MG63 (cell line): ENCODE results near the gene TRIM16. TPM values are rescaled to one million over a fixed set of nuclear protein-coding genes. Genes with fewer than 3 reads are reported as not detected.
"Not testable (repeated sequence)": the region's sequence is repeated elsewhere in the genome, so short reads cannot be mapped to it uniquely, and the experiment has no call there.

Experiments
- DNase-seq: peaks from one replicate; pipeline ENCODE4 v3.0.0-alpha.2; 2020
- H3K27me3 ChIP-seq: fragments of 250-450 bp; sonication (Bioruptor Pico); 2 replicates; pipeline ENCODE4 v1.5.1; 2020; ENCODE audit warnings: mild to moderate bottlenecking, moderate library complexity
- H3K36me3 ChIP-seq: fragments of 250-450 bp; sonication (Bioruptor Pico); 2 replicates; pipeline ENCODE4 v1.5.1; 2020; ENCODE audit warnings: mild to moderate bottlenecking, moderate library complexity
- H3K4me3 ChIP-seq: fragments of 250-450 bp; sonication (Bioruptor Pico); 2 replicates; pipeline ENCODE4 v1.5.1; 2020; ENCODE audit warnings: mild to moderate bottlenecking, moderate library complexity
- H3K9me3 ChIP-seq: fragments of 250-450 bp; sonication (Bioruptor Pico); 2 replicates; pipeline ENCODE4 v1.5.1; 2020; ENCODE audit warnings: mild to moderate bottlenecking, moderate library complexity
- total RNA-seq: library from RNA; depleted of rRNA; stranded (reverse); fragments of >200 nt; shearing (Covaris generic); gene quantifications from 2 replicates; pipeline ENCODE4 v1.2.3, GENCODE V29; 2014; ENCODE audit warnings: low replicate concordance

Gene TRIM16
- total RNA-seq, 1 experiment from 2014 or later: 32.4 TPM

DNA sequence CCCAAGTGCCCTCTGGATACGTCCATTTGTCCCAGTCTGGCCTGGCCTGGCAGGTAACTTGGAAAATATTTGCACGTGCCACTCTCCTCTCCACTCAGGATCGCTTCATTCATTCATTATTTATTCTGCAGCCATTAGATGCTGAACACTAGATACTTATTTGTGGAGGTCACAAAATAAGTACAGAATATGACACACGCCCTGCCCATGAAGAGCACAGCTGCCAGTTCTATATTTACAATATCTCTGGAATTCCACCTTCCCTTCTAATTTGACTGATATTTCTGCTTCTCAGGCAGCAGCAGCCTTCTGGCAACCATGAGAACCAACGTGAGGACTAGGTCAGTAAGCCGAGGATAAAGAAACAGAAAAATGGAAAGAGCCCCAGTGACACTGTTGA lies 20.9 kb downstream of the TRIM16 start:
- Histone ChIP-seq H3K9me3 (no peaks in the 10 kb centered on the region), H3K36me3 (no peaks in the 10 kb centered on the region; the same call in 1 of the 2 replicates), H3K27me3 (no peaks in the 10 kb centered on the region), H3K4me3 (no peak overlapping the region)
- no peak for DNase-seq

DNA sequence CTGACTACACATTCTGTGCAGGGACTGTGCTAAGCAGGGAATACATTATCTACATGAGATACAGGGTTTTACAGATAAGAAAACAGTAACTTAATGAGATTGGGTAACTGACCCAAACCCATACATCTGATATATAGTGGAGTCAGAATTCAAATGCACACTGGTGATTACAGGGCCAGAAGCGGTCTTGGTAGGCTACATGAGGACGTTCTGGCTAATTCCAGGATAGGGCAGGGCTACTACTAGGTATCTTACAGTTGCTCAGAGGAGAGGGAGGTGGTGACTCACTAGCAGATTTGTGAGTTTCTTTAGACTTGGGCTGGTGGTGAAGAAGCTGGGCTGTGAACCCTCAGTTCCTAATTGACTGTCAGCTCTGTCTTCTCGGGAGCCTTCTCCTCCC lies 21.4 kb downstream of the TRIM16 start:
- Histone ChIP-seq H3K36me3 (no peaks in the 10 kb centered on the region; the same call in 1 of the 2 replicates), H3K4me3 (no peak overlapping the region), H3K9me3 (no peaks in the 10 kb centered on the region), H3K27me3 (no peaks in the 10 kb centered on the region)
- DNase-seq: no peak

- H3K27me3 ChIP-seq: no peaks in the 10 kb centered on the region
- no peaks in the 10 kb centered on the region; the same call in 1 of the 2 replicates for H3K36me3 ChIP-seq
- no peak for DNase-seq
- H3K9me3 ChIP-seq: no peaks in the 10 kb centered on the region
- no peak overlapping the region for H3K4me3 ChIP-seq
Observed at GRCh38 chr17:15660077-15660476, 24.0 kb downstream of the TRIM16 start.

DNA sequence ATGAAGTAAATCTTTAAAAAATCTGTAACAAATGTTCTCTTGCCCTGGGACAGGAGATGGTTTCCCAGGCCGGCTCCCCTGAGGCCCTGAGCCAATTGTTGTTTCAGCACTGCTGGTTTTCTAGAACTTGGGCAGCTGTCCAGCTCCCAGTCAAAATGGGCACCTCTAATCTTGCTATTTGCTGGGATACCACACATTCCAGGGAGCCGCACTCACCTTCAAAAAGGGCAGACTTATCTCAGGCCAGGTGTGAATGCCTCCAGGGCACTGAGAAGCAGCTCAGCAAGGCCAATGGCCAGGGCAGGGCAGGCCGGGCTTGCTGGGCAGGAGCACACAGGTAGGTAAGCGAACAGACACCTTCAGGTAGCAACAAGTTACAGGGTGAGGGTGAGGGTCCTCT lies 24.4 kb downstream of the TRIM16 start:
- no peak for DNase-seq
- Histone ChIP-seq H3K9me3 (no peaks in the 10 kb centered on the region), H3K27me3 (no peaks in the 10 kb centered on the region), H3K36me3 (no peaks in the 10 kb centered on the region; the same call in 1 of the 2 replicates), H3K4me3 (no peak overlapping the region)

- Histone ChIP-seq H3K4me3 (no peak overlapping the region), H3K27me3 (no peaks in the 10 kb centered on the region)
- no peak for DNase-seq
Observed at GRCh38 chr17:15659236-15659635, 24.9 kb downstream of the TRIM16 start.

DNA sequence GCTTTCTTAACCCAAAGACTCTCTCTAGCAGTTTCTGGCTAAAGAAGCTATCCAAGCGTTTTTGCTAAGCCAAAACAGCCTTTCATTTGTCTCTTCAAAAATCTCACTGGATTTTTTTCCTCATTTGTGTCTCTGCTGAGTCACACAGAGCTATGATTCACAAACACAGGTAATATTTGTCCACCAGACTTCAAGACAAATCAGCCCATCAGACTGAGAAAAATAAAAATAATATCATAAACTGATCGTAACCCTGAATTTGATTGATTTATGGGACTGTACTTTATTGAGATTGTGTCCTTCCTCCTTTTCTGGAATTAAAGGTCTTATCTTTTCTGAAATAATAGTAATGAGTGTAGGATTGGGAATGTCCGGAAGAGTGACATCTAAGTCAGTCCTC lies 25.8 kb downstream of the TRIM16 start:
- Histone ChIP-seq H3K27me3 (no peaks in the 10 kb centered on the region), H3K4me3 (no peak overlapping the region), H3K9me3 (no peaks in the 10 kb centered on the region), H3K36me3 (no peaks in the 10 kb centered on the region)
- DNase-seq: no peak

More at GRCh38 chr17:15659236-15659635, 24.9 kb downstream of the TRIM16 start:
- Histone ChIP-seq H3K36me3 (no peaks in the 10 kb centered on the region), H3K9me3 (no peaks in the 10 kb centered on the region)

GRCh38 chr17:15657868-15658267 lies 26.2 kb downstream of the TRIM16 start:
- no peak for DNase-seq
- no peaks in the 10 kb centered on the region for H3K9me3 ChIP-seq
- no peaks in the 10 kb centered on the region for H3K36me3 ChIP-seq
- H3K27me3 ChIP-seq: no peaks in the 10 kb centered on the region
- no peak overlapping the region for H3K4me3 ChIP-seq

DNA sequence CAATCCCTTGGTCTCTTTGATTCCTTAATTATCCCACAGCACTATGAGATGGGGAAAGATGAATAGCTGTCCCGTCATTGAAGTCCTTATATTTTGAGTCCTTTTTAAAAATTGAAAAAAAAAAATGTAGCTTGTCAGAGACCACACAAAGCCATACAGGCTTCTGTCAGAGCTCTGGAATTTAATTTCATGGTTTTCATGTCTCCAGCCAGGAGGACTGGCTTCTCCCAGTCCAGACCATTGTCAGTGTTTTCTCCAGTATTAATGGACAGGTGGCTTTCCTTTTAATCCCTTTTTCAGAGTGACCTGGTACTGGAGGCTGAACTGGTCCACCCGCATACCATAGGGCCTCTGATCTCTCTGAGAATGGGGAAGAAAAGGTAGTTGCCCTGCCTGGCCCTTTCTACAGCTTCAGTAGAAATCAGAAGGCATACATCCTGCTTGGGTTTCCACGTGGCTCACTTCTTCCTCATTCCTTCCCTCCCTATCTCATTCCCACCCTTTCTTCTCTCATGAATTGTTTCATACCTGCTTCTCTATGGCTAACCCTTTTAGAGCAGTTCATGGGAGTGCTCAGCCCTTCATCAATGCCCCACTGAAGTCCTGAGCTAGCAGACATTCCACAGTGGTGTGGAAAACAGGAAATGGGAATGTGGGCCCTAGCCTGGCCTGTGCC lies 29.1 kb downstream of the TRIM16 start:
- Histone ChIP-seq H3K36me3 (no peaks in the 10 kb centered on the region), H3K27me3 (no peaks in the 10 kb centered on the region), H3K9me3 (no peaks in the 10 kb centered on the region), H3K4me3 (no peak overlapping the region)
- DNase-seq: no peak

GRCh38 chr17:15654401-15654800 lies 29.7 kb downstream of the TRIM16 start:
- not testable (repeated sequence) for H3K4me3 ChIP-seq, H3K27me3 ChIP-seq, H3K36me3 ChIP-seq, H3K9me3 ChIP-seq, DNase-seq

- H3K9me3 ChIP-seq: no peaks in the 10 kb centered on the region
- DNase-seq: no peak
Observed at GRCh38 chr17:15652960-15653359, 31.2 kb downstream of the TRIM16 start.

DNA sequence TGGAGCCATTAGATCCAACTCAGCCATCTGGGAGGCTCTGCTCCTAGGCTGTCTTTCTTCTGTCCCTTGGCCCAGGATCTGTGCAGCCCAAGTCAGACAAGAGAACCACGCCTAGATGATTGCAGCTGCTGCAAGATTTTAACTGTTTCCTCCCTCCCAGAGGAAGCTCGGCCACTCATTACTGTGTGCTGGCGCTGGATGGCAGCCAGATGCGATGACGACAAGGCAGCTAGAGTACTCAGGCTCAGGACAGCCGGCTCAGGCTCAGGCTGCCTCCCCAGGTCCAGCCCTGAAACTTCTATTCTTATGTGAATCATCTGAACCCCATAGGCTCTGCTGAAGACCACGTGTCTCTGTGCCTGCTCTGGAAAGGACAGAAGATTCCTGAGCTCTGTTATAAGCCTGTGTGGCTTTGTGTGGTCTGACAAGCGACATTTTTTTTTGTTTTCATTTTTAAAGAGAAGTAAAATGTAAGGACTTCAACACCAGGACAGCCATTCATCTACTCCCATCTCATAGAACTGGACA lies 32.5 kb downstream of the TRIM16 start:
- no peaks in the 10 kb centered on the region for H3K9me3 ChIP-seq
- H3K36me3 ChIP-seq: no peaks in the 10 kb centered on the region
- H3K4me3 ChIP-seq: peak overlapping the region; percentile 50
- DNase-seq: peak; percentile 96
- no peaks in the 10 kb centered on the region for H3K27me3 ChIP-seq

More at GRCh38 chr17:15652960-15653359, 31.2 kb downstream of the TRIM16 start:
- Histone ChIP-seq H3K4me3 (no peak overlapping the region), H3K36me3 (no peaks in the 10 kb centered on the region), H3K27me3 (no peaks in the 10 kb centered on the region)

GRCh38 chr17:15650741-15651582 lies 33.1 kb downstream of the TRIM16 start:
- Histone ChIP-seq H3K36me3 (no peaks in the 10 kb centered on the region), H3K4me3 (peak overlapping the region; percentile 50), H3K9me3 (no peaks in the 10 kb centered on the region), H3K27me3 (no peaks in the 10 kb centered on the region)
- DNase-seq: no peak

GRCh38 chr17:15649861-15650421 lies 34.2 kb downstream of the TRIM16 start:
- peak overlapping the region; percentile 50 for H3K4me3 ChIP-seq
- no peaks in the 10 kb centered on the region for H3K9me3 ChIP-seq
- H3K36me3 ChIP-seq: no peaks in the 10 kb centered on the region
- peak; percentile 49 for DNase-seq
- no peaks in the 10 kb centered on the region for H3K27me3 ChIP-seq

GRCh38 chr17:15648386-15648785 lies 35.7 kb downstream of the TRIM16 start:
- DNase-seq: no peak
- no peaks in the 10 kb centered on the region for H3K27me3 ChIP-seq
- H3K9me3 ChIP-seq: no peaks in the 10 kb centered on the region
- H3K4me3 ChIP-seq: no peak overlapping the region
- H3K36me3 ChIP-seq: no peaks in the 10 kb centered on the region

GRCh38 chr17:15645942-15646312 lies 38.2 kb downstream of the TRIM16 start:
- H3K9me3 ChIP-seq, H3K4me3 ChIP-seq, DNase-seq, H3K36me3 ChIP-seq, H3K27me3 ChIP-seq: not testable (repeated sequence)

DNA sequence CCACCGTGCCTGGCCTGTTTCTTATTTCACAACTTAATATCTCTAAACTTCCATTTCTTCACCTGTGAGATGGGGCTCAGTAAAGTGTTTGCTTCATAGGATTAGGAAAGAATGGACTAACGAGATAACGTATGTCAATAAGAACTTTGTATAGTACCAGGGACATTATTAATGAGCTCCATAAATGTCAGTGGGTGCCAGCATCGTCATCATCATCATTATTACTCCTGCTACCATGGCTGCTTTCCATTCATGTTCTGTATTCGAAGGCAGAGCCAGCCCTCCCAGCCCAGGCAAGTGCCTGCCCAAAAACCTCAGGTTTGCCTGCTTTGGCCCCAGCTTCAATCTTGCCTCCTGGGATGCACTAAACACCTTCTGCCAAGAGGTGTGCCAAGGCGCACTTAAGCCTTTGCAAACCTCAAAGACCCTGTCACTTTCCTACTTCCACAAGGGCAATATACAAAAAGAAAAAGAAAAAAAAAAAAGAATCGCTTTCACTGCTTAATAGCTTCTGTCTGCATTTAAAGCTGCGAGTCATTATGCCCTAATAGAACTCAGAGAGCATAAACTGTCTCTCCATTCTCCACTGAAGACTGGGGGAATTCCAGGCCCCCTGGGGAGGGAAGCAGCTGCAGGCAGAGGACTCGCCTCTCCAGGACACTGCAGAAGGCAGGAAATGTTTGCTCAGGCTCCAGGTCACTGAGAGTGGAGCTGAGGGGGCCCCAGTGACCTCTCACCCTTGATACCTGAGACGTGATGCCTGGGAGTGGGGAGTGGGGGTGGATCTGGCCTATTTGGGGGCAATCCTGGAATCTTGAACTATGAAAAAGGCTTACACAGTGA lies 38.8 kb downstream of the TRIM16 start:
- H3K36me3 ChIP-seq, H3K4me3 ChIP-seq, H3K9me3 ChIP-seq, H3K27me3 ChIP-seq: not testable (repeated sequence)
- peak; percentile 74 for DNase-seq
